SK-N-SH (cell line): ENCODE data around the gene CSPG5. TPM values are rescaled to one million over a fixed set of nuclear protein-coding genes. Genes with fewer than 3 reads are reported as not detected.

Experiments used
- CTCF ChIA-PET: fragments of 300-600, 350-600 bp; formaldehyde crosslinking; extraction: SDS; loops from one replicate; lab custom pipeline; 2021; lab: Yijun Ruan, JAX
- POLR2A ChIA-PET: fragments of 350-600 bp; sonication (Branson Sonifier 250); formaldehyde crosslinking; extraction: SDS; loops from one replicate; lab custom pipeline; 2020; ENCODE audit warnings: antibody characterized with exemption, inconsistent platforms; lab: Yijun Ruan, JAX
- DNase-seq: peaks from one replicate; pipeline ENCODE4 v3.0.0; 2012
- H2AFZ ChIP-seq: fragments of 200-600 bp; sonication (generic); 2 replicates; pipeline ENCODE4 v1.8.1; 2016; ENCODE audit warnings: antibody characterized with exemption, mild to moderate bottlenecking, low read depth
- H3F3A ChIP-seq: fragments of 200-600 bp; sonication (generic); replicated peaks from 2 replicates; pipeline ENCODE3; 2016; ENCODE audit warnings: antibody characterized with exemption, mild to moderate bottlenecking; ENCODE audit not compliant: insufficient read depth
- H3K27ac ChIP-seq, 2 experiments: fragments of 200-500 bp in 1 of 2; fragments of 200-600 bp in 1 of 2; sonication (Bioruptor generic) in 1 of 2; sonication (generic), shearing (Covaris generic) in 1 of 2; 2 replicates each; pipeline versions ENCODE4 v1.5.1 to v1.6.1; 2014 to 2016; ENCODE audit warnings: low read depth in 2 of 2, inconsistent platforms in 1 of 2, low read length in 1 of 2, mild to moderate bottlenecking in 1 of 2, mixed read lengths in 1 of 2
- H3K27me3 ChIP-seq: fragments of 200-600 bp; sonication (generic), shearing (Covaris generic); 2 replicates; pipeline ENCODE4 v1.6.1; 2016; ENCODE audit warnings: mixed run types; ENCODE audit not compliant: insufficient read depth
- H3K36me3 ChIP-seq, 2 experiments: fragments of 200-500 bp in 1 of 2; fragments of 200-600 bp in 1 of 2; sonication (Bioruptor generic) in 1 of 2; sonication (generic) in 1 of 2; replicated peaks in 1 of 2; 2 replicates each; pipeline versions ENCODE3 to v1.5.1; 2014 to 2016; ENCODE audit warnings: low read length in 1 of 2, mild to moderate bottlenecking in 1 of 2; ENCODE audit not compliant: insufficient read depth in 2 of 2, control insufficient read depth in 1 of 2
- H3K4me1 ChIP-seq, 2 experiments: fragments of 200-500 bp in 1 of 2; fragments of 200-600 bp in 1 of 2; sonication (Bioruptor generic) in 1 of 2; sonication (generic), shearing (Covaris generic) in 1 of 2; 2 replicates each; pipeline versions ENCODE4 v1.5.1 to v1.6.1; 2014 to 2016; ENCODE audit warnings: low read depth in 1 of 2, low read length in 1 of 2, mixed run types in 1 of 2; ENCODE audit not compliant: insufficient read depth in 2 of 2, control insufficient read depth in 1 of 2
- H3K4me2 ChIP-seq: fragments of 200-600 bp; sonication (generic), shearing (Covaris generic); 2 replicates; pipeline ENCODE4 v1.6.1; 2017; ENCODE audit warnings: mixed run types
- H3K4me3 ChIP-seq, 2 experiments: fragments of 200-500 bp in 1 of 2; fragments of 200-600 bp in 1 of 2; sonication (Bioruptor generic) in 1 of 2; sonication (generic), shearing (Covaris generic) in 1 of 2; 2 replicates each; pipeline versions ENCODE4 v1.5.1 to v1.8.1; 2014 to 2016; ENCODE audit warnings: low read depth in 2 of 2, inconsistent platforms in 1 of 2, low read length in 1 of 2, mild to moderate bottlenecking in 1 of 2, mixed read lengths in 1 of 2, moderate library complexity in 1 of 2
- H3K79me2 ChIP-seq: fragments of 200-600 bp; sonication (generic); 2 replicates; pipeline ENCODE4 v1.8.1; 2017; ENCODE audit warnings: mild to moderate bottlenecking; ENCODE audit not compliant: insufficient read depth
- H3K9ac ChIP-seq: fragments of 200-600 bp; sonication (generic); 2 replicates; pipeline ENCODE4 v1.6.1; 2017; ENCODE audit warnings: mixed run types
- H3K9me2 ChIP-seq: fragments of 200-600 bp; sonication (generic); 2 replicates; pipeline ENCODE4 v1.6.1; 2017; ENCODE audit warnings: mixed run types
- H3K9me3 ChIP-seq: fragments of 200-600 bp; sonication (generic); 2 replicates; pipeline ENCODE4 v1.6.1; 2017; ENCODE audit warnings: mixed run types, mild to moderate bottlenecking, moderate library complexity
- H4K20me1 ChIP-seq: fragments of 200-600 bp; sonication (generic); 2 replicates; pipeline ENCODE4 v1.6.1; 2017; ENCODE audit warnings: mild to moderate bottlenecking, mixed run types; ENCODE audit not compliant: insufficient read depth
- CHD2 ChIP-seq: fragments of 150-350 bp; IDR thresholded peaks from 2 replicates; pipeline ENCODE4 v1.6.1; 2018; ENCODE audit warnings: low read length; ENCODE audit not compliant: partially characterized antibody
- EP300 ChIP-seq, 2 experiments: IDR thresholded peaks; 2 replicates each; pipeline versions ENCODE4 v1.4.0 to v1.6.1; 2012; ENCODE audit warnings: borderline replicate concordance in 1 of 2, low read depth in 1 of 2, low read length in 1 of 2
- FOSL2 ChIP-seq: IDR thresholded peaks from 2 replicates; pipeline ENCODE4 v1.4.0; 2012; ENCODE audit warnings: low read depth, mild to moderate bottlenecking, moderate library complexity, borderline replicate concordance
- GABPA ChIP-seq: IDR thresholded peaks from 2 replicates; pipeline ENCODE4 v1.4.0; 2012; ENCODE audit warnings: low read depth, mild to moderate bottlenecking
- MEF2A ChIP-seq: IDR thresholded peaks from 2 replicates; pipeline ENCODE4 v1.4.0; 2012; ENCODE audit warnings: low read depth, borderline replicate concordance
- NRF1 ChIP-seq: IDR thresholded peaks from 2 replicates; pipeline ENCODE4 v1.6.1; 2012; ENCODE audit warnings: low read depth, mild to moderate bottlenecking, low read length
- POLR2AphosphoS5 ChIP-seq: IDR thresholded peaks from 2 replicates; pipeline ENCODE4 v1.6.1; 2012; ENCODE audit warnings: low read depth, low read length
- SMC3 ChIP-seq: IDR thresholded peaks from 2 replicates; pipeline ENCODE4 v1.6.1; 2012; ENCODE audit warnings: low read depth, low read length, improper control_type of control experiment
- YY1 ChIP-seq: IDR thresholded peaks from 2 replicates; pipeline ENCODE4 v1.4.0; 2012; ENCODE audit warnings: low read depth, mild to moderate bottlenecking
- WGBS: methylation state at CpG from one replicate; pipeline ENCODE4 v1.1.6; 2017; ENCODE audit warnings: low lambda C conversion rate; 5-methylcytosine and 5-hydroxymethylcytosine counted together
- polyA plus RNA-seq, 3 experiments: library from polyadenylated mRNA; depleted of rRNA; stranded (reverse); fragments of >200 nt; gene quantifications; 2 replicates each; pipeline ENCODE4 v1.2.3, GENCODE V29; 2012
- TF ChIP-seq, protein P1 (sequence below): fragments of 200-600 bp; sonication (generic); IDR thresholded peaks from 2 replicates; pipeline ENCODE4 v1.6.1; 2017; ENCODE audit warnings: antibody characterized with exemption, mild to moderate bottlenecking, moderate library complexity

The CSPG5 gene
- polyA plus RNA-seq, 1 of the 3 experiments (the other 2 are of a cell fraction), result 0.58 TPM

DNA sequence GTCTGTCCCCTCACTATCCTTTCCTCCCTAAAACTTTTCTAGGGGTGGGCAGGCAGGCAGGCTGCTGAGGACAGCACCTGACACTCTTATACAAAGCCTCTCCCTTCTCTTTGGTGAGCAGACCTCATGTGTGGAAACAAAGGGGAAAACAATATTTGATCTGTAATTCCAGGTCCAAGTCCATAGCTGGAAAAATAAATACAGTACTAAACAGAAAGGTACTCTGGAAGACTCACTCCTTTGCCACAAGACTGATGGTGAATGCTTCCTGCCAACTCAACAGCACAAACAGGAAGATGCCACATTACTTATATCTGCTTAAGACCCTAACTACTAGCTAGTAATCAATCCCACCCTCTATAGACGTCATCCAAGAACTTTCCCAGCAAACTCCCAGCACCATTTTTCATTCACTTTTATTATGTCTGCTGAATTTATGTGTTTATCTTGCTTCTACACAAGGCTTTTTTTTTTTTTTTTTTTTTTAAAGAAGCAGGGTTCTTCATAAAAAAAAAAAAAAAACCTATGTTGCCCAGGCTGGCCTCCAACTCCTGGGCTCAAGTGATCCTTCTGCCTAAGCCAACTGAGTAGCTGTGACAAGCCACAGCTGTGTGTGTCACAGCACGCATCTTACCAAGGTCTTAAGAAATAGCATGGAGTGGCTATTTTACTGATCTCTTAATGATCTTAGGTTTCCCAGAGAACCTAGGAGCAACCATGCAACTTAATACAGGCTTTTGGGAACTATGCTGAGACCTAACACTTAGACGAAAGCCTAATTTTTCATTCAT lies 44.2 kb upstream of the CSPG5 start:
- H3K27me3 ChIP-seq, result no peaks in the 10 kb centered on the region
- no peak overlapping the region for H3K4me3 ChIP-seq
- peaks cover 59 to 70% of the 10 kb centered on the region in 2 experiments for H3K36me3 ChIP-seq
- no peaks in the 10 kb centered on the region for H3K9me2 ChIP-seq
- H3K4me2 ChIP-seq, result no peak overlapping the region
- ChIA-PET POLR2A (interaction anchor here (0.6 kb wide), 1 partner anchor 50 kb away, joined by 5 read pairs; no protein-coding TSS in a partner anchor), CTCF (interaction anchor here (0.7 to 1.3 kb wide), 3 partner anchors 10 to 147 kb away, joined by 3 to 4 read pairs (median 4); no protein-coding TSS in a partner anchor)
- no peak for DNase-seq
- H3K27ac ChIP-seq, result no peak overlapping the region
- H2AFZ ChIP-seq, result no peak overlapping the region
- H3K79me2 ChIP-seq, result no peaks in the 10 kb centered on the region
- no peak overlapping the region for H3K9ac ChIP-seq
- H3K4me1 ChIP-seq, result no peaks in the 10 kb centered on the region
- peaks cover 6% of the 10 kb centered on the region for H3F3A ChIP-seq
- no peaks in the 10 kb centered on the region for H3K9me3 ChIP-seq
- no peaks in the 10 kb centered on the region for H4K20me1 ChIP-seq
- no peak for TF ChIP-seq EP300 (IDR thresholded peaks at IDR 0.05; ENCODE audit: borderline replicate concordance in 1 of 2, low read depth in 1 of 2, low read length in 1 of 2)
- TF ChIP-seq YY1, result no peak
- TF ChIP-seq, protein P1, sequence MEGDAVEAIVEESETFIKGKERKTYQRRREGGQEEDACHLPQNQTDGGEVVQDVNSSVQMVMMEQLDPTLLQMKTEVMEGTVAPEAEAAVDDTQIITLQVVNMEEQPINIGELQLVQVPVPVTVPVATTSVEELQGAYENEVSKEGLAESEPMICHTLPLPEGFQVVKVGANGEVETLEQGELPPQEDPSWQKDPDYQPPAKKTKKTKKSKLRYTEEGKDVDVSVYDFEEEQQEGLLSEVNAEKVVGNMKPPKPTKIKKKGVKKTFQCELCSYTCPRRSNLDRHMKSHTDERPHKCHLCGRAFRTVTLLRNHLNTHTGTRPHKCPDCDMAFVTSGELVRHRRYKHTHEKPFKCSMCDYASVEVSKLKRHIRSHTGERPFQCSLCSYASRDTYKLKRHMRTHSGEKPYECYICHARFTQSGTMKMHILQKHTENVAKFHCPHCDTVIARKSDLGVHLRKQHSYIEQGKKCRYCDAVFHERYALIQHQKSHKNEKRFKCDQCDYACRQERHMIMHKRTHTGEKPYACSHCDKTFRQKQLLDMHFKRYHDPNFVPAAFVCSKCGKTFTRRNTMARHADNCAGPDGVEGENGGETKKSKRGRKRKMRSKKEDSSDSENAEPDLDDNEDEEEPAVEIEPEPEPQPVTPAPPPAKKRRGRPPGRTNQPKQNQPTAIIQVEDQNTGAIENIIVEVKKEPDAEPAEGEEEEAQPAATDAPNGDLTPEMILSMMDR, result no peak
- no peak for TF ChIP-seq CHD2
- no peak for TF ChIP-seq SMC3
- TF ChIP-seq MEF2A, result no peak
- no peak for TF ChIP-seq POLR2AphosphoS5
- TF ChIP-seq NRF1, result no peak
- no peak for TF ChIP-seq GABPA
- 97% methylated on average over 3 of the region's 3 CpGs for WGBS

- H3K9me2 ChIP-seq, result no peaks in the 10 kb centered on the region
- TF ChIP-seq FOSL2 (0 out of 2 replicates have a peak, but pooled peaks have one; percentile 2), SMC3 (no peak)
- no peak for DNase-seq
- no peak overlapping the region for H3K4me2 ChIP-seq
- peak overlapping the region in 1 of 2 experiments; percentile 55; a peak in 2 of 4 replicates for H3K27ac ChIP-seq
- H3K9ac ChIP-seq, result no peak overlapping the region
- H3K27me3 ChIP-seq, result no peaks in the 10 kb centered on the region
- no peak overlapping the region for H3K4me3 ChIP-seq
- peaks cover 10% of the 10 kb centered on the region for H4K20me1 ChIP-seq
- ChIA-PET POLR2A (interaction anchor here (1.2 kb wide), 1 partner anchor 8 kb away, joined by 3 read pairs; no protein-coding TSS in a partner anchor), CTCF (interaction anchor here (0.7 to 1.5 kb wide), 4 partner anchors 11 to 177 kb away, joined by 3 to 4 read pairs (median 3); no protein-coding TSS in a partner anchor)
- H3K36me3 ChIP-seq, result peaks cover 50 to 69% of the 10 kb centered on the region in 2 experiments
- H2AFZ ChIP-seq, result no peak overlapping the region
- peaks cover 9% of the 10 kb centered on the region for H3F3A ChIP-seq
- H3K9me3 ChIP-seq, result no peaks in the 10 kb centered on the region
- H3K79me2 ChIP-seq, result peaks cover 10% of the 10 kb centered on the region; the same call in 1 of the 2 replicates
- 73% methylated on average over 5 of the region's 5 CpGs for WGBS
- H3K4me1 ChIP-seq, result peaks cover 0 to 5% of the 10 kb centered on the region in 2 experiments; a peak in 1 of 4 replicates
Measured at GRCh38 chr3:47617086-47618010, 38.7 kb upstream of the CSPG5 start.
